ENCODE measurements around the gene TFIP11.

DNA sequence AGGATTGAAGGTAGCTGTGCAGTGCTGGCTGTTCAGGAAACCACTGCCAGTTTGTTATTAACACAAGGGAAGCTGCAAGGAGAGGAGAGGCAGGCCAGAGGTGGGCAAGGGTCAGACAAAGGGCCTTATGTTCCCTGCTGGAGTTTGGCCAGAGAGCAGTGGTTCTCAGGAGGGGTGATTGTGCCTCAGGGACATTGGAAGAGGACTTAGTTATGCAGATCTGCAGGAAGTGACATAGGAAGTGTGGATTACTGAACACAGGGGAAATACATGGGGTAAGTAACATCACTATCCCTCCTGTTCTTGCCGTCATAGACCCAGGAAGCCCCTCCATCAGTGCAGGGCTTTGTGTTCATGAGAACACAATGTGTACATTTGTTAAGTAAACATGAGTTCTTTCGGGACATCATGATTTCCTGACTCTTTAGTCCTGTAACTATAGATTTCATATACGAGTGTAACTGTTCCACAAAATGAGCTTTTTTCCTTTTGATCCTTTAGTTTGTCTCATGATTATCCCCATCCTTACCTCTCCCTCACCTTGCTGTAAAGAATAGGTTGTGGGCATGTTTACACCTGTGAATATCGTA, 22.7 kb downstream of the TFIP11 start:
- no peak for TF ChIP-seq POLR2A (IDR thresholded peaks at IDR 0.05)
- TF ChIP-seq, protein P1, sequence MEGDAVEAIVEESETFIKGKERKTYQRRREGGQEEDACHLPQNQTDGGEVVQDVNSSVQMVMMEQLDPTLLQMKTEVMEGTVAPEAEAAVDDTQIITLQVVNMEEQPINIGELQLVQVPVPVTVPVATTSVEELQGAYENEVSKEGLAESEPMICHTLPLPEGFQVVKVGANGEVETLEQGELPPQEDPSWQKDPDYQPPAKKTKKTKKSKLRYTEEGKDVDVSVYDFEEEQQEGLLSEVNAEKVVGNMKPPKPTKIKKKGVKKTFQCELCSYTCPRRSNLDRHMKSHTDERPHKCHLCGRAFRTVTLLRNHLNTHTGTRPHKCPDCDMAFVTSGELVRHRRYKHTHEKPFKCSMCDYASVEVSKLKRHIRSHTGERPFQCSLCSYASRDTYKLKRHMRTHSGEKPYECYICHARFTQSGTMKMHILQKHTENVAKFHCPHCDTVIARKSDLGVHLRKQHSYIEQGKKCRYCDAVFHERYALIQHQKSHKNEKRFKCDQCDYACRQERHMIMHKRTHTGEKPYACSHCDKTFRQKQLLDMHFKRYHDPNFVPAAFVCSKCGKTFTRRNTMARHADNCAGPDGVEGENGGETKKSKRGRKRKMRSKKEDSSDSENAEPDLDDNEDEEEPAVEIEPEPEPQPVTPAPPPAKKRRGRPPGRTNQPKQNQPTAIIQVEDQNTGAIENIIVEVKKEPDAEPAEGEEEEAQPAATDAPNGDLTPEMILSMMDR (IDR thresholded peaks at IDR 0.05), result no peak
